ENCODE data around the gene ADAM15.
A peak's percentile ranks its signal among the peaks of the same experiment; 100 is the strongest.

Gene ADAM15

GRCh38 chr1:155033524-155033923, 17.6 kb upstream of the ADAM15 start, which contains the start of the genes DCST1 and DCST2:
Gene DCST1, plus strand, starts transcription at chr1:155033824. Its CDS starts 213 bp downstream, at chr1:155034037.
Gene DCST2, minus strand, starts transcription at chr1:155033781. Its CDS starts 80 bp downstream, at chr1:155033701.
- no peak within 1 kb of the TSS for H3K27ac ChIP-seq
- no peak for TF ChIP-seq CTCF (IDR thresholded peaks at IDR 0.05)
- TF ChIP-seq ZFX (IDR thresholded peaks at IDR 0.05; ENCODE audit: borderline replicate concordance): no peak

- no peak overlapping the region for H3K27ac ChIP-seq
- TF ChIP-seq ZFX (IDR thresholded peaks at IDR 0.05; ENCODE audit: borderline replicate concordance) (no peak), CTCF (IDR thresholded peaks at IDR 0.05) (no peak)
Observed at GRCh38 chr1:155034318-155035208, 16.6 kb upstream of the ADAM15 start.

GRCh38 chr1:155035936-155036335, 15.2 kb upstream of the ADAM15 start:
- H3K27ac ChIP-seq: no peak overlapping the region
- TF ChIP-seq ZFX (IDR thresholded peaks at IDR 0.05; ENCODE audit: borderline replicate concordance): no peak
- no peak for TF ChIP-seq CTCF (IDR thresholded peaks at IDR 0.05)

GRCh38 chr1:155037043-155037442, 14.1 kb upstream of the ADAM15 start:
- H3K27ac ChIP-seq: no peak overlapping the region
- TF ChIP-seq ZFX (IDR thresholded peaks at IDR 0.05; ENCODE audit: borderline replicate concordance) (no peak), CTCF (IDR thresholded peaks at IDR 0.05) (no peak)

- TF ChIP-seq CTCF (IDR thresholded peaks at IDR 0.05) (no peak), ZFX (IDR thresholded peaks at IDR 0.05; ENCODE audit: borderline replicate concordance) (no peak)
- H3K27ac ChIP-seq: peak overlapping the region; percentile 82
Observed at GRCh38 chr1:155037851-155038441, 13.2 kb upstream of the ADAM15 start.

- H3K27ac ChIP-seq: peak overlapping the region; percentile 82
Observed at GRCh38 chr1:155038602-155039307, 12.4 kb upstream of the ADAM15 start.

More at GRCh38 chr1:155038602-155039307, 12.4 kb upstream of the ADAM15 start:
- TF ChIP-seq ZFX (IDR thresholded peaks at IDR 0.05; ENCODE audit: borderline replicate concordance) (no peak), CTCF (IDR thresholded peaks at IDR 0.05) (no peak)

Measured in 22Rv1 (cell line).